GM12878 (cell line): Measurements from ENCODE around the gene NNAT. TPM values are rescaled to one million over a fixed set of nuclear protein-coding genes. Genes with fewer than 3 reads are reported as not detected.

Source experiments
- ATAC-seq: fragments of 200-7000 bp; cut with Tn5 transposase; 3 replicates; pipeline ENCODE4 v1.9.1; 2020; ENCODE audit warnings: mild to moderate bottlenecking, moderate library complexity
- BruUV-seq: library from RNA; stranded (reverse); fragments of 400-500 nt; replicated peaks from 2 replicates; lab custom pipeline; 2021; lab: Mats Ljungman, UMichigan
- CTCF ChIA-PET: fragments of 300-600 bp; sonication (Branson Sonifier 250); formaldehyde crosslinking; extraction: SDS; loops from one replicate; lab custom pipeline; 2021; ENCODE audit warnings: inconsistent platforms; lab: Yijun Ruan, JAX
- POLR2A ChIA-PET: fragments of 350-600 bp; formaldehyde crosslinking; extraction: SDS; loops from one replicate; lab custom pipeline; 2021; ENCODE audit warnings: inconsistent platforms; lab: Charles Lee
- RAD21 ChIA-PET: fragments of 300-600 bp; sonication (Branson Sonifier 250); formaldehyde crosslinking; loops from one replicate; lab custom pipeline; 2023; ENCODE audit warnings: antibody characterized with exemption; ENCODE audit not compliant: unreplicated experiment; lab: Charles Lee
- SMC1A ChIA-PET: fragments of 300-600 bp; sonication (Branson Sonifier 250); formaldehyde crosslinking; loops from one replicate; lab custom pipeline; 2023; ENCODE audit not compliant: unreplicated experiment, uncharacterized antibody; lab: Charles Lee
- DNase-seq: peaks from one replicate; pipeline ENCODE4 v3.0.0-alpha.2; 2011; ENCODE audit warnings: low read depth, low spot score
- FAIRE-seq: peaks from 3 replicates; lab custom pipeline; 2011; peaks lifted over from hg19 to GRCh38; lab: Jason Lieb, UNC
- H2AFZ ChIP-seq: 2 replicates; pipeline ENCODE4 v1.6.0; 2011; ENCODE audit warnings: low read depth, low read length, control low read depth; ENCODE audit not compliant: control insufficient read depth
- H3K27ac ChIP-seq: 2 replicates; pipeline ENCODE4 v1.5.1; 2011; ENCODE audit warnings: control low read depth; ENCODE audit not compliant: control insufficient read depth, insufficient read depth
- H3K27me3 ChIP-seq, 2 experiments: replicated peaks in 1 of 2; 2 replicates each; pipeline versions ENCODE4 v1.6.0 to v1.6.1; 2011; ENCODE audit warnings: low read length in 1 of 2; ENCODE audit not compliant: control insufficient read depth in 2 of 2, insufficient read depth in 2 of 2
- H3K36me3 ChIP-seq, 2 experiments: 2 replicates each; pipeline ENCODE4 v1.5.1; 2011; ENCODE audit warnings: low read length in 1 of 2; ENCODE audit not compliant: control insufficient read depth in 2 of 2, insufficient read depth in 2 of 2
- H3K4me1 ChIP-seq: 2 replicates; pipeline ENCODE4 v1.6.1; 2011; ENCODE audit warnings: mild to moderate bottlenecking, low read length, moderate library complexity, mixed read lengths; ENCODE audit not compliant: control insufficient read depth, insufficient read depth
- H3K4me2 ChIP-seq: 2 replicates; pipeline ENCODE4 v1.6.0; 2011; ENCODE audit warnings: control low read depth; ENCODE audit not compliant: control insufficient read depth, insufficient read depth
- H3K4me3 ChIP-seq: fragments of 200-600 bp; sonication (generic); 2 replicates; pipeline ENCODE4 v1.5.1; 2016
- H3K79me2 ChIP-seq: 2 replicates; pipeline ENCODE4 v1.6.0; 2011; ENCODE audit warnings: low read length; ENCODE audit not compliant: control insufficient read depth, insufficient read depth
- H3K9ac ChIP-seq: 2 replicates; pipeline ENCODE4 v1.8.0; 2011; ENCODE audit warnings: low read length, control low read depth, mixed read lengths; ENCODE audit not compliant: control insufficient read depth, insufficient read depth
- H3K9me3 ChIP-seq: replicated peaks from 3 replicates; pipeline ENCODE4 v1.5.1; 2011; ENCODE audit warnings: mild to moderate bottlenecking, low read length; ENCODE audit not compliant: control insufficient read depth, insufficient read depth
- H4K20me1 ChIP-seq: 2 replicates; pipeline ENCODE4 v1.6.0; 2011; ENCODE audit not compliant: control insufficient read depth, insufficient read depth
- ASH2L ChIP-seq: fragments of 300-600, 200-600 bp; sonication (generic); IDR thresholded peaks from 2 replicates; pipeline ENCODE4 v1.6.1; 2017; ENCODE audit warnings: low read depth, mild to moderate bottlenecking, borderline replicate concordance
- BRCA1 ChIP-seq: IDR thresholded peaks from 2 replicates; pipeline ENCODE4 v1.6.1; 2011; ENCODE audit warnings: low read depth, low read length, improper control_type of control experiment
- CREB1 ChIP-seq: IDR thresholded peaks from 2 replicates; pipeline ENCODE4 v1.6.1; 2012; ENCODE audit warnings: low read depth, mild to moderate bottlenecking, inconsistent platforms
- EED ChIP-seq: sonication (generic); IDR thresholded peaks from 2 replicates; pipeline ENCODE4 v1.6.1; 2016; ENCODE audit warnings: antibody characterized with exemption, low read depth
- EZH2 ChIP-seq: IDR thresholded peaks from 2 replicates; pipeline ENCODE4 v1.6.1; 2012; ENCODE audit warnings: low read depth, mild to moderate bottlenecking, control low read depth, inconsistent platforms, low read length, borderline replicate concordance; ENCODE audit not compliant: control insufficient read depth
- NFXL1 ChIP-seq: fragments of 450-650 bp; IDR thresholded peaks from 2 replicates; pipeline ENCODE4 v1.6.1; 2017; ENCODE audit warnings: antibody characterized with exemption, mild to moderate bottlenecking, borderline replicate concordance
- SKIL ChIP-seq: fragments of 450-650 bp; IDR thresholded peaks from 2 replicates; pipeline ENCODE4 v1.6.1; 2017; ENCODE audit warnings: mild to moderate bottlenecking, low read depth, inconsistent platforms; ENCODE audit not compliant: poor library complexity, severe bottlenecking
- SMARCA5 ChIP-seq: fragments of 450-650 bp; IDR thresholded peaks from 2 replicates; pipeline ENCODE4 v1.6.1; 2017; ENCODE audit warnings: mild to moderate bottlenecking
- SMC3 ChIP-seq: IDR thresholded peaks from 2 replicates; pipeline ENCODE4 v1.6.1; 2011; ENCODE audit warnings: low read length, improper control_type of control experiment, borderline replicate concordance
- TAF1 ChIP-seq: IDR thresholded peaks from 2 replicates; pipeline ENCODE4 v1.6.1; 2011; ENCODE audit warnings: mild to moderate bottlenecking, low read depth, low read length, borderline replicate concordance
- ZNF207 ChIP-seq: fragments of 450-650 bp; IDR thresholded peaks from 2 replicates; pipeline ENCODE4 v1.6.1; 2014; ENCODE audit warnings: antibody characterized with exemption, mild to moderate bottlenecking, borderline replicate concordance
- ZNF687 ChIP-seq: fragments of 450-650 bp; IDR thresholded peaks from 2 replicates; pipeline ENCODE4 v1.6.1; 2017; ENCODE audit warnings: mild to moderate bottlenecking, moderate library complexity
- WGBS: methylation state at CpG from one replicate; pipeline ENCODE4 v1.1.6; 2016; ENCODE audit warnings: low lambda C conversion rate; ENCODE audit not compliant: insufficient replicate concordance, insufficient coverage; ENCODE audit errors: missing lambda C conversion rate; 5-methylcytosine and 5-hydroxymethylcytosine counted together
- in situ Hi-C: fragments of 300-500 bp; cut with MboI; formaldehyde crosslinking; loops from 9 replicates; pipeline ENCODE4 v1.14.3; 2018; ENCODE audit warnings: mixed read lengths
- intact Hi-C: fragments of 100-400 bp; cut with micrococcal nuclease; formaldehyde crosslinking; loops from one replicate; pipeline ENCODE4 v1.14.2; 2022; ENCODE audit not compliant: unreplicated experiment
- polyA plus RNA-seq, 11 experiments: library from polyadenylated mRNA; depleted of rRNA in 4 of 11; unstranded in 6 of 11; stranded (reverse) in 5 of 11; fragments of >200 nt; fragmentation: Nextera tagmentation in 4 of 11; fragmentation: Illumina TruSeq in 1 of 11; extraction: Ambion mirVana in 4 of 11; extraction: Trizol in 1 of 11; gene quantifications; 1 replicate in 1 of 11; 2 replicates in 10 of 11; pipeline versions ENCODE4 v1.2.1 to v1.2.3, GENCODE V29; 2011 to 2016; ENCODE audit warnings: inconsistent platforms in 2 of 11, missing spikeins in 2 of 11, low read depth in 1 of 11
- total RNA-seq, 4 experiments: library from RNA; depleted of rRNA in 3 of 4; stranded (reverse); fragments of >200 nt in 3 of 4; fragmentation: Illumina TruSeq in 1 of 4; extraction: Trizol in 1 of 4; gene quantifications; 2 replicates each; pipeline versions ENCODE4 v1.2.1 to v1.2.3, GENCODE V29; 2013 to 2021

The NNAT gene
- total and polyA plus RNA-seq, 10 of the 15 experiments (the other 5 are each of a cell fraction or from before 2014, with no cell fraction given), result 0.22 to 0.99 (median 0.42) TPM; not detected in 7

- in situ Hi-C loops (no loop called here), intact Hi-C loops (no loop called here)
- ChIA-PET SMC1A (interaction anchor here (0.7 to 1.4 kb wide), 3 partner anchors 15 to 346 kb away, joined by 3 to 6 read pairs (median 4); no protein-coding TSS in a partner anchor), CTCF (interaction anchor here (0.6 to 2.3 kb wide), 6 partner anchors 8 to 348 kb away, joined by 3 to 11 read pairs (median 4); no protein-coding TSS in a partner anchor), POLR2A (interaction anchor here (0.7 to 0.9 kb wide), 2 partner anchors 268 to 349 kb away, joined by 3 read pairs; no protein-coding TSS in a partner anchor), RAD21 (interaction anchor here (1.0 kb wide), 1 partner anchor 270 kb away, joined by 3 read pairs; no protein-coding TSS in a partner anchor)
- FAIRE-seq (no peak), ATAC-seq (no peak), DNase-seq (no peak)
- TF ChIP-seq NFXL1 (no peak), SMC3 (no peak), EED (no peak), BRCA1 (no peak), ZNF687 (no peak), SKIL (no peak), ASH2L (no peak), EZH2 (no peak), SMARCA5 (no peak), TAF1 (no peak), CREB1 (no peak), ZNF207 (no peak)
- peaks cover 15% of the 10 kb centered on the region for H3K4me1 ChIP-seq
- no peaks in the 10 kb centered on the region for H3K27me3 ChIP-seq
- H3K9ac ChIP-seq, result no peak overlapping the region
- no peaks in the 10 kb centered on the region for H4K20me1 ChIP-seq
- H2AFZ ChIP-seq, result no peak overlapping the region
- H3K4me3 ChIP-seq, result no peak overlapping the region
- no peaks in the 10 kb centered on the region; the same call in 2 of the 3 replicates for H3K9me3 ChIP-seq
- no peaks in the 10 kb centered on the region for H3K36me3 ChIP-seq
- no TSS peak for BruUV-seq
- H3K79me2 ChIP-seq, result no peaks in the 10 kb centered on the region
- WGBS, result 78% methylated on average over 4 of the region's 4 CpGs
- no peak overlapping the region for H3K4me2 ChIP-seq
- no peak overlapping the region for H3K27ac ChIP-seq
Observed at GRCh38 chr20:37539424-37539823, 18.4 kb downstream of the NNAT start.
